Measurements from ENCODE around the gene EMILIN3.
"Not testable (repeated sequence)": the region's sequence is repeated elsewhere in the genome, so short reads cannot be mapped to it uniquely, and the experiment has no call there.

EMILIN3 gene

DNA sequence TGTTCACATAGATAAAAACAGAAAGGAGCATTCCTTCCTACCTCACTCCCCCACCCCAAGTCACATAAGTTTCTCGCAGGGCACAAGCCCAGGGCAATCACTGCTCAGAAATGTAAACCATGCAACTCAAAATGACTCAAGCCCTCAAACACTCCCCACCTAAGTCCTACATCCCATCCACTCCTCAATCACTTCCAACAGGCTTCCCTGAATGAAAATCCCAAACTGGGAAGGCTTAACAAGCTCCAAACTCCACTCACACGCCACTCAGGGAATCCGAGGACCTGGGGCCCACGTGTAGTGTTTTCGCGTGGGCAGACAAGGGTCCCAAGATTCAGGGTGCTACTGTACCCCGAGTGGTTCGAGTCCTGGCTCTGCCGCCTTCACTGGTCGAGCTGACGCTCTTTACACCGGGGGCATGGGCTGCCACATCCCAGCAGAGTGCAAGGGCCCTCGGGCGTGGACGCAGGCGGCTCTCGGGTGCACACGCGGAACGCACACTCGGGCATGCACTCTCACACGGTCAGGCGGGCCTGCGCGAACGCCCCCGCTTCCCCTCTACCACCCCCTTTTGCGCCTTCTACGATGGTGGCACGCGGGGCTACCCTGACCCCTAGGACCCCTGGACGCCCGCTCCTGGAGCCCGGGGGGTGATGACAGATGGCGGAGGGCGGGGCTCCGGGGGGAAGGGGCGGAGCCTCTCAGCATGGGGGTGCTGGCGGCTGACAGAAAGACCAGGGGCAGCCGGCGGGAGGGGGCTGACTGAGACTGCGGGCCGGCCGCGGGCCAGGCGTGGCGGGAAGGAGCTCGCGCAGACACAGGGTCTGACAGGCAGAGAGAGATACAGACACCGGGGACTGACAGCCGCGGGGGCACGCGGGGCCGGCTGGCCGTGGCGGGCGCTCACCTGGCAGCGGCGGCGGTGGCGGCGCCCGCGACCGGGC is 49.7 kb downstream of the EMILIN3 start:
- peak; percentile 30 for DNase-seq

DNA sequence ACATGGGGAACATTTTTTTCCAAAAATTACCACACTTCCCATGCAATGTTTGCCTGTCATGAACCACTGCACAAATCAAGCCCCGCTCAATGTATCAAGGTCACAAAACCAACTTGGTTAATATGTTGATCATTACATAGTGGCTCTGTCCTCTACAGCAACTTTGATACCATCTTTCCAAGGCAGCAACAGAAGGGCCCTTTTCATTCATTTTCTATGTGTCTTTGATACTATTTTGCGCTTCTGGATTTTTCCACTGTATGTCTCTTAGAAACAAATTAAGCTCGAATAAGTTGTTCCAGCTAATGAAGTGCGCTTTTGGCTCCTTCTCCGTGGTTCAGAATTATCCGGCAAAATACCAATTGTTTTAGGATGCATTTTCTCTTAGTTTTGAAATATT is 50.6 kb downstream of the EMILIN3 start:
- DNase-seq = no peak

DNA sequence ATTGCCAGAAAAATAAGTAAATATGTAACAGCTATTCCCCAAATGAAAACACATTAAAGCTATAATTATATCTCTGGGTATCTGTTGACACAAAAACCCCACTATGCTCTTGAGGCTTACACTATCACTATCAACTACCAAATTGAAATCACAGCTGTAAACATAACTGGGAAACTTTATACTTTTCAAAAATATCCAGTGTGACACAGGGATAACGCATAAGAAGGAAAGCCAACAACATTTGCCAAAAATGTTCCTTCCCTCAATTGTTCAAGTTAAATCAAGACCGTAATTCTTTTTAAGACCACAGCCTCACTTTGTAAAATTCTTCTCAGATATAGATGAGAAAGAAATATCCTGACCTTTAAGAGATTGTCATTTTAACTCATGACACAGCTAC is 52.2 kb downstream of the EMILIN3 start:
- no peak for DNase-seq

DNA sequence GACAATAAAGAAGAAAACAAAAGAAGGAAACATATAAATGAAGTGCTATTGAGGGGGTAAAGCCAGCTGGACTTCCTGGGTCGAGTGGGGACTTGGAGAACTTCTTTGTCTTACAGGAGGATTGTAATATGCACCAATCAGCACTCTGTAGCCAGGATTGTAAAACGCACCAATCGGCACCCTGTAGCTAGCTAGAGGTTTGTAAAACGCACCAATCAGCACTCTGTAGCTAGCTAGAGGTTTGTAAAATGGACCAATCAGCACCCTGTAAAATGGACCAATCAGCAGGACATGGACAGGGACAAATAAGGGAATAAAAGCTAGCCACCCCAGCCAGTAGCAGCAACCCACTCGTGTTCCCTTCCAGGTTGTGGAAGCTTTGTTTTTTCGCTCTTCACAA is 54.6 kb downstream of the EMILIN3 start:
- not testable (repeated sequence) for DNase-seq

Measured in NCI-H2029 (cell line).